Mammary epithelial cell (primary cell): Measurements from ENCODE around the gene NOTCH2.
"Not testable (repeated sequence)": the region's sequence is repeated elsewhere in the genome, so short reads cannot be mapped to it uniquely, and the experiment has no call there.

Experiments
- EZH2 ChIP-seq: IDR thresholded peaks from 2 replicates; pipeline ENCODE4 v1.6.1; 2012; ENCODE audit warnings: low read length, inconsistent platforms, borderline replicate concordance
- TF ChIP-seq, protein P1 (sequence below), 2 donors: IDR thresholded peaks in 1 of 2; conservative IDR thresholded peaks in 1 of 2; 2 replicates each; pipeline ENCODE4 v1.5.1; 2011 to 2012; ENCODE audit warnings: inconsistent platforms in 2 of 2, low read length in 2 of 2, mild to moderate bottlenecking in 2 of 2, control low read depth in 1 of 2, low read depth in 1 of 2; ENCODE audit not compliant: insufficient read depth in 1 of 2; ENCODE audit errors: extremely low read depth in 1 of 2

DNA sequence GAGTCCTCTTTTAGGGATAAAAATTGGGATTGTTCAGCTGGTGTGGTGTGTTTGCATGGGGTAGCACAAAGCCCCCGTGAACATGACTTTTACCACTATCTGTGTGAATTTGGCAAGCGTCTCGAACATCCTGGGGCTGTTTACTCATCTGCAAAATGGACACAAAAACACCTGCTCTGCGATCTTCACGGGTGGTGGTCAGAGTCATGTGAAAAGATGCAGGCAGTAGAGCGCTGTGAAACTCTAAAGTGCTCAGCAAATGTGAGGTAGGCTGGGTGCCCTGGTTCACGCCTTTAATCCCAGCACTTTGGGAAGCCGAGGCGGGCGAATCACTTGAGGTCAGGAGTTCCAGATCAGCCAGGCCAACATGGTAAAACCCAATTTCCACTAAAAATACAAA is 39.7 kb upstream of the NOTCH2 start:
- TF ChIP-seq, protein P1, sequence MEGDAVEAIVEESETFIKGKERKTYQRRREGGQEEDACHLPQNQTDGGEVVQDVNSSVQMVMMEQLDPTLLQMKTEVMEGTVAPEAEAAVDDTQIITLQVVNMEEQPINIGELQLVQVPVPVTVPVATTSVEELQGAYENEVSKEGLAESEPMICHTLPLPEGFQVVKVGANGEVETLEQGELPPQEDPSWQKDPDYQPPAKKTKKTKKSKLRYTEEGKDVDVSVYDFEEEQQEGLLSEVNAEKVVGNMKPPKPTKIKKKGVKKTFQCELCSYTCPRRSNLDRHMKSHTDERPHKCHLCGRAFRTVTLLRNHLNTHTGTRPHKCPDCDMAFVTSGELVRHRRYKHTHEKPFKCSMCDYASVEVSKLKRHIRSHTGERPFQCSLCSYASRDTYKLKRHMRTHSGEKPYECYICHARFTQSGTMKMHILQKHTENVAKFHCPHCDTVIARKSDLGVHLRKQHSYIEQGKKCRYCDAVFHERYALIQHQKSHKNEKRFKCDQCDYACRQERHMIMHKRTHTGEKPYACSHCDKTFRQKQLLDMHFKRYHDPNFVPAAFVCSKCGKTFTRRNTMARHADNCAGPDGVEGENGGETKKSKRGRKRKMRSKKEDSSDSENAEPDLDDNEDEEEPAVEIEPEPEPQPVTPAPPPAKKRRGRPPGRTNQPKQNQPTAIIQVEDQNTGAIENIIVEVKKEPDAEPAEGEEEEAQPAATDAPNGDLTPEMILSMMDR (conservative IDR thresholded peaks at IDR 0.05 in 1 of 2, IDR thresholded peaks at IDR 0.05 in 1 of 2; ENCODE audit: extremely low read depth in 1 of 2, insufficient read depth in 1 of 2, low read depth in 1 of 2, low read length in 2 of 2): not testable (repeated sequence)
- TF ChIP-seq EZH2: not testable (repeated sequence)
